Right kidney (tissue), 1 donor: ENCODE measurements around the gene LOXL1.

ENCODE experiments used
- DNase-seq: peaks from one replicate; pipeline ENCODE4 v3.0.0-alpha.2; 2016

Gene LOXL1

DNA sequence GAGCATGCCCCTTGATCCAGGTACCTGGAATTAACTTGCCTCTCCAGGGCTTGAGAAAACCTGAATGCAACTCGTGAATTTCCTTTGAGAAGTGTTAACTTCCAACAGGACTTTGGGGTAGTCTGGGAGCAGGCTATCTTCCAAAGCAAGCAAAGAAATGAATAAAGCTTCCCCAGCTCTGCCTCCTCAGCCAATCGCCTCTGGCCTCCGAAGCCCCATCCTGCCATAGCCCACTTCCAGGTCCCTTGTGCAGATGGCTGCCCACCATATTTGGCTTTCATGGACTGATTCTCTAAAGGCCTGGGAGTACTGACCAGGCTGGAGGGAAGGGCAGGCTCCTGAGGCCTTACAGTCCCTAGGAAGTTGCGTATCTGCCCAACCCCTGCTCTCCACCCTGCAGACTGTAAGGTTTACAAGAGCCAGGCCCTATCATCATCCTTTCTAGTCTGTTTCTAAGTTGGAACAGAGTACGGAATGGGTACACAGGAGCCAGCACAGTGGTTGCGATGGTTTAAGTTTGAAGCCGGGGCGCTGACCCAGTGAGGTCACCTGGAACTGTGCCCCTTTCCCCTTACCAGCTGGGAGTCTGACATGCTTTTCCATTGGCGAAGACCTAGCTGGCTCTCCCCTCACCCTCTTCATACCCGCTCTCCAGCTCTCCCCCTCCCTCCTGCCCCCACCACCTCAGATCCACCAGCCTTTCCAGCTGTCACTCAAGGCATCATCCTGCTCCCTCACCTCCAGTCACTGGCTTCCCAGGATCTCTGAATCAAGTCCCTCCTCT is 67.1 kb downstream of the LOXL1 start:
- DNase-seq = no peak

- DNase-seq = peak; percentile 81
These were observed 68.2 kb downstream of the LOXL1 start, which contains the start of gene PML for GRCh38 chr15:73994413-73994883. Gene PML (plus strand): TSS chr15:73994716. CDS start chr15:73994813, 97 bp downstream.

GRCh38 chr15:73994912-73995622 is 68.8 kb downstream of the LOXL1 start:
- peak; percentile 52 for DNase-seq

- no peak for DNase-seq
These were observed 70.0 kb downstream of the LOXL1 start for GRCh38 chr15:73996267-73996666.

DNA sequence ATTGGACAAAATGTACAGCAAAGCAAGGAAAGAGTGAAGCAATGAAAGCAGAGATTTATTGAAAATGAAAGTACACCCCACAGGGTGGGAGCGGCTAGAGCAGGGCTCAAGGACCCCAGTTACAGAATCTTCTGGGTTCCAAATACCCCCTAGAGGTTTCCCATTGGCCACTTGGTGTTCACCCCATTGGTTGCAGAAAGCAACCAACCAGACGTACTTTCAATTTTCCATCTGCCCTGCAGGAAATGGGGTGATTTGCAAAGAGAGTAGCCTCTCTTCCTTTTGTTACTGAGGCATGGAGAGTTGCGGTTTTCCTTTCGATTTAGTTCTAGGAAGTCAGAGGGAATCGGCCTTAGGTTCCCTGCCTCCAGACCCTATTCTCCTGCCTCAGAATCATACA is 70.7 kb downstream of the LOXL1 start:
- no peak for DNase-seq

DNA sequence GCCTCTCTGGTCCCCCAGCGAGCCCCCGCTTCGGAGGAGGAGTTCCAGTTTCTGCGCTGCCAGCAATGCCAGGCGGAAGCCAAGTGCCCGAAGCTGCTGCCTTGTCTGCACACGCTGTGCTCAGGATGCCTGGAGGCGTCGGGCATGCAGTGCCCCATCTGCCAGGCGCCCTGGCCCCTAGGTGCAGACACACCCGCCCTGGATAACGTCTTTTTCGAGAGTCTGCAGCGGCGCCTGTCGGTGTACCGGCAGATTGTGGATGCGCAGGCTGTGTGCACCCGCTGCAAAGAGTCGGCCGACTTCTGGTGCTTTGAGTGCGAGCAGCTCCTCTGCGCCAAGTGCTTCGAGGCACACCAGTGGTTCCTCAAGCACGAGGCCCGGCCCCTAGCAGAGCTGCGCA is 71.7 kb downstream of the LOXL1 start:
- no peak for DNase-seq
